ENCODE measurements around the gene GMNN.

The GMNN gene

GRCh38 chr6:24775520-24776058 lies 852 bp downstream of the GMNN start:
- DNase-seq (ENCODE audit: insufficient read length, low spot score) (peak; percentile 15), FAIRE-seq (peak; percentile 58)
- no peak for TF ChIP-seq POLR2A (IDR thresholded peaks at IDR 0.05; ENCODE audit: low read depth, low read length)

GRCh38 chr6:24777227-24777626 lies 2.5 kb downstream of the GMNN start:
- DNase-seq (ENCODE audit: insufficient read length, low spot score), result no peak
- FAIRE-seq, result no peak
- no peak for TF ChIP-seq POLR2A (IDR thresholded peaks at IDR 0.05; ENCODE audit: low read depth, low read length)

- no peak for TF ChIP-seq POLR2A (IDR thresholded peaks at IDR 0.05; ENCODE audit: low read depth, low read length)
- DNase-seq (ENCODE audit: insufficient read length, low spot score) (no peak), FAIRE-seq (no peak)
These were observed 3.4 kb downstream of the GMNN start for GRCh38 chr6:24778121-24778520.

GRCh38 chr6:24778878-24779277 lies 4.1 kb downstream of the GMNN start:
- no peak for TF ChIP-seq POLR2A (IDR thresholded peaks at IDR 0.05; ENCODE audit: low read depth, low read length)
- DNase-seq (ENCODE audit: insufficient read length, low spot score) (no peak), FAIRE-seq (no peak)

GRCh38 chr6:24779416-24780016 lies 4.8 kb downstream of the GMNN start:
- no peak for FAIRE-seq
- no peak for DNase-seq (ENCODE audit: insufficient read length, low spot score)
- no peak for TF ChIP-seq POLR2A (IDR thresholded peaks at IDR 0.05; ENCODE audit: low read depth, low read length)

- FAIRE-seq (no peak), DNase-seq (ENCODE audit: insufficient read length, low spot score) (no peak)
- no peak for TF ChIP-seq POLR2A (IDR thresholded peaks at IDR 0.05; ENCODE audit: low read depth, low read length)
These were observed 5.5 kb downstream of the GMNN start for GRCh38 chr6:24780206-24780605.

- no peak for TF ChIP-seq POLR2A (IDR thresholded peaks at IDR 0.05; ENCODE audit: low read depth, low read length)
- FAIRE-seq (no peak), DNase-seq (ENCODE audit: insufficient read length, low spot score) (no peak)
These were observed 13.4 kb downstream of the GMNN start for GRCh38 chr6:24788031-24788665.

- no peak for TF ChIP-seq POLR2A (IDR thresholded peaks at IDR 0.05; ENCODE audit: low read depth, low read length)
- DNase-seq (ENCODE audit: insufficient read length, low spot score) (no peak), FAIRE-seq (no peak)
These were observed 20.4 kb downstream of the GMNN start for GRCh38 chr6:24795106-24795505.

GRCh38 chr6:24796616-24797290 lies 22.0 kb downstream of the GMNN start:
- TF ChIP-seq POLR2A (IDR thresholded peaks at IDR 0.05; ENCODE audit: low read depth, low read length), result no peak
- FAIRE-seq, result no peak
- DNase-seq (ENCODE audit: insufficient read length, low spot score), result no peak

- FAIRE-seq (no peak), DNase-seq (ENCODE audit: insufficient read length, low spot score) (no peak)
- no peak for TF ChIP-seq POLR2A (IDR thresholded peaks at IDR 0.05; ENCODE audit: low read depth, low read length)
These were observed 23.0 kb downstream of the GMNN start for GRCh38 chr6:24797596-24798216.

- DNase-seq (ENCODE audit: insufficient read length, low spot score), result no peak
- TF ChIP-seq POLR2A (IDR thresholded peaks at IDR 0.05; ENCODE audit: low read depth, low read length), result no peak
- no peak for FAIRE-seq
These were observed 24.2 kb downstream of the GMNN start, which contains the start of gene ARMH2 for GRCh38 chr6:24798740-24799540. TSS of gene ARMH2 (minus strand) at chr6:24798917. CDS start at chr6:24798857, 60 bp downstream.

GRCh38 chr6:24799541-24799915 lies 24.8 kb downstream of the GMNN start:
- DNase-seq (ENCODE audit: insufficient read length, low spot score) (no peak), FAIRE-seq (no peak)
- TF ChIP-seq POLR2A (IDR thresholded peaks at IDR 0.05; ENCODE audit: low read depth, low read length), result no peak

GRCh38 chr6:24802271-24803059 lies 27.7 kb downstream of the GMNN start:
- DNase-seq (ENCODE audit: insufficient read length, low spot score) (no peak), FAIRE-seq (no peak)
- TF ChIP-seq POLR2A (IDR thresholded peaks at IDR 0.05; ENCODE audit: low read depth, low read length), result no peak
